Measurements from ENCODE around the gene SWSAP1.
A peak's percentile ranks its signal among the peaks of the same experiment; 100 is the strongest.
"Not testable (repeated sequence)": the region's sequence is repeated elsewhere in the genome, so short reads cannot be mapped to it uniquely, and the experiment has no call there.

SWSAP1 gene

GRCh38 chr19:11379269-11379845, 4.9 kb downstream of the SWSAP1 start:
- not testable (repeated sequence) for DNase-seq

GRCh38 chr19:11379857-11380350, 5.4 kb downstream of the SWSAP1 start:
- no peak for DNase-seq

GRCh38 chr19:11380653-11381537, 6.4 kb downstream of the SWSAP1 start:
- DNase-seq: peak; percentile 99

GRCh38 chr19:11382898-11383705, 8.6 kb downstream of the SWSAP1 start:
- peak; percentile 45 for DNase-seq

- DNase-seq: no peak
These were observed 9.2 kb downstream of the SWSAP1 start for GRCh38 chr19:11383706-11384048.

GRCh38 chr19:11384778-11385129, 10.3 kb downstream of the SWSAP1 start:
- no peak for DNase-seq

- DNase-seq: no peak
These were observed 12.9 kb downstream of the SWSAP1 start for GRCh38 chr19:11387162-11388034.

GRCh38 chr19:11390359-11390758, 15.9 kb downstream of the SWSAP1 start:
- no peak for DNase-seq

GRCh38 chr19:11390933-11391680, 16.6 kb downstream of the SWSAP1 start:
- no peak for DNase-seq

GRCh38 chr19:11397089-11397610, 22.7 kb downstream of the SWSAP1 start:
- DNase-seq: no peak

GRCh38 chr19:11399667-11400066, 25.2 kb downstream of the SWSAP1 start:
- no peak for DNase-seq

- DNase-seq: no peak
These were observed 26.3 kb downstream of the SWSAP1 start for GRCh38 chr19:11400798-11401197.

GRCh38 chr19:11401808-11402543, 27.5 kb downstream of the SWSAP1 start:
- DNase-seq: no peak

- DNase-seq: no peak
These were observed 30.2 kb downstream of the SWSAP1 start for GRCh38 chr19:11404588-11405222.

GRCh38 chr19:11405846-11406643, 31.6 kb downstream of the SWSAP1 start:
- peak; percentile 27 for DNase-seq

- DNase-seq: not testable (repeated sequence)
These were observed 32.3 kb downstream of the SWSAP1 start for GRCh38 chr19:11406703-11407236.

- no peak for DNase-seq
These were observed 34.1 kb downstream of the SWSAP1 start for GRCh38 chr19:11408591-11408990.

GRCh38 chr19:11410682-11411081, 36.2 kb downstream of the SWSAP1 start:
- DNase-seq: no peak

- no peak for DNase-seq
These were observed 40.1 kb downstream of the SWSAP1 start for GRCh38 chr19:11414544-11414943.
